Lower leg skin (tissue), 3 donors: ENCODE results near the gene SLC66A3.

Experiments
- POLR2A ChIP-seq, 2 donors: fragments of 450-650 bp; IDR thresholded peaks; one replicate each; pipeline ENCODE4 v1.6.1; 2016 to 2017; ENCODE audit warnings: antibody characterized with exemption in 2 of 2, mild to moderate bottlenecking in 1 of 2, moderate library complexity in 1 of 2
- TF ChIP-seq, protein P1 (sequence below), 3 donors: fragments of 450-650 bp; IDR thresholded peaks; one replicate each; pipeline ENCODE4 v1.5.1; 2016; ENCODE audit warnings: antibody characterized with exemption in 3 of 3, mild to moderate bottlenecking in 3 of 3, moderate library complexity in 2 of 3

DNA sequence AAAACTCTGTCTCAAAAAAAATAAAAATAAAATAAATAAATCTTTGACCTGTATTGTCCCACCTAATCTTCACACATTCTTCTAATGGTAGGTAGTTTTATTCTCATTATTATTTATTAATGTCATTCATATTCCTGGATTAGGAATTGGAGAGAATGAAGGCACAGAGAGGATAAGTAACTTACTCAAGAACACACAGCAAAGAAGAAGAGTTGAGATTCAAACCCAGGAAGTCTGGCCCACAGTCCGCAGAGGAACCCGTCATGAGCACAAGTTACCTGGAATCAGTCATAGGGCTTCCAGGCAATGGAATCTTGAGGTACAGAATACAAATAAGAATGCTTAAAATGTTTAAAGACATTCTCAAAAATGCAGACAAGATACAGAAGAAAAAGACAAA, 46.3 kb upstream of the SLC66A3 start:
- TF ChIP-seq POLR2A (IDR thresholded peaks at IDR 0.05) = no peak
- TF ChIP-seq, protein P1, sequence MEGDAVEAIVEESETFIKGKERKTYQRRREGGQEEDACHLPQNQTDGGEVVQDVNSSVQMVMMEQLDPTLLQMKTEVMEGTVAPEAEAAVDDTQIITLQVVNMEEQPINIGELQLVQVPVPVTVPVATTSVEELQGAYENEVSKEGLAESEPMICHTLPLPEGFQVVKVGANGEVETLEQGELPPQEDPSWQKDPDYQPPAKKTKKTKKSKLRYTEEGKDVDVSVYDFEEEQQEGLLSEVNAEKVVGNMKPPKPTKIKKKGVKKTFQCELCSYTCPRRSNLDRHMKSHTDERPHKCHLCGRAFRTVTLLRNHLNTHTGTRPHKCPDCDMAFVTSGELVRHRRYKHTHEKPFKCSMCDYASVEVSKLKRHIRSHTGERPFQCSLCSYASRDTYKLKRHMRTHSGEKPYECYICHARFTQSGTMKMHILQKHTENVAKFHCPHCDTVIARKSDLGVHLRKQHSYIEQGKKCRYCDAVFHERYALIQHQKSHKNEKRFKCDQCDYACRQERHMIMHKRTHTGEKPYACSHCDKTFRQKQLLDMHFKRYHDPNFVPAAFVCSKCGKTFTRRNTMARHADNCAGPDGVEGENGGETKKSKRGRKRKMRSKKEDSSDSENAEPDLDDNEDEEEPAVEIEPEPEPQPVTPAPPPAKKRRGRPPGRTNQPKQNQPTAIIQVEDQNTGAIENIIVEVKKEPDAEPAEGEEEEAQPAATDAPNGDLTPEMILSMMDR (IDR thresholded peaks at IDR 0.05) = no peak
